GM12872 (cell line): ENCODE results near the gene CNTNAP5.

Source experiments
- CTCF ChIP-seq: IDR thresholded peaks from 3 replicates; pipeline ENCODE4 v1.5.1; 2011; ENCODE audit warnings: low read depth, mild to moderate bottlenecking, low read length, moderate library complexity; ENCODE audit not compliant: insufficient read depth

CNTNAP5 gene

GRCh38 chr2:124652099-124652498 lies 627.0 kb downstream of the CNTNAP5 start:
- TF ChIP-seq CTCF, result no peak

- no peak for TF ChIP-seq CTCF
Observed at GRCh38 chr2:124658373-124658772, 633.3 kb downstream of the CNTNAP5 start.

- no peak for TF ChIP-seq CTCF
Observed at GRCh38 chr2:124661558-124661957, 636.5 kb downstream of the CNTNAP5 start.

- no peak for TF ChIP-seq CTCF
Observed at GRCh38 chr2:124662946-124663644, 638.0 kb downstream of the CNTNAP5 start.

- TF ChIP-seq CTCF, result no peak
Observed at GRCh38 chr2:124663645-124663997, 638.5 kb downstream of the CNTNAP5 start.

GRCh38 chr2:124664363-124664762 lies 639.3 kb downstream of the CNTNAP5 start:
- no peak for TF ChIP-seq CTCF

- no peak for TF ChIP-seq CTCF
Observed at GRCh38 chr2:124666976-124667375, 641.9 kb downstream of the CNTNAP5 start.
